ENCODE measurements around the gene KRR1.
"Not testable (repeated sequence)": the region's sequence is repeated elsewhere in the genome, so short reads cannot be mapped to it uniquely, and the experiment has no call there.

The KRR1 gene

GRCh38 chr12:75477137-75477536, 34.3 kb downstream of the KRR1 start:
- DNase-seq (ENCODE audit: low read depth, low spot score) = no peak

GRCh38 chr12:75476071-75476470, 35.3 kb downstream of the KRR1 start:
- DNase-seq (ENCODE audit: low read depth, low spot score) = no peak

GRCh38 chr12:75474116-75474515, 37.3 kb downstream of the KRR1 start:
- no peak for DNase-seq (ENCODE audit: low read depth, low spot score)

- no peak for DNase-seq (ENCODE audit: low read depth, low spot score)
Measured at GRCh38 chr12:75471902-75472890, 39.2 kb downstream of the KRR1 start.

- no peak for DNase-seq (ENCODE audit: low read depth, low spot score)
Measured at GRCh38 chr12:75460204-75460603, 51.2 kb downstream of the KRR1 start.

- no peak for DNase-seq (ENCODE audit: low read depth, low spot score)
Measured at GRCh38 chr12:75459755-75460154, 51.7 kb downstream of the KRR1 start.

- not testable (repeated sequence) for DNase-seq (ENCODE audit: low read depth, low spot score)
Measured at GRCh38 chr12:75457866-75458265, 53.5 kb downstream of the KRR1 start.

- DNase-seq (ENCODE audit: low read depth, low spot score) = no peak
Measured at GRCh38 chr12:75457191-75457590, 54.2 kb downstream of the KRR1 start.

GRCh38 chr12:75455839-75456238, 55.6 kb downstream of the KRR1 start:
- no peak for DNase-seq (ENCODE audit: low read depth, low spot score)

GRCh38 chr12:75452675-75453330, 58.6 kb downstream of the KRR1 start:
- DNase-seq (ENCODE audit: low read depth, low spot score) = no peak

- no peak for DNase-seq (ENCODE audit: low read depth, low spot score)
Measured at GRCh38 chr12:75447691-75448393, 63.6 kb downstream of the KRR1 start.

- DNase-seq (ENCODE audit: low read depth, low spot score) = no peak
Measured at GRCh38 chr12:75446857-75447256, 64.6 kb downstream of the KRR1 start.

GRCh38 chr12:75445137-75445507, 66.3 kb downstream of the KRR1 start:
- DNase-seq (ENCODE audit: low read depth, low spot score) = not testable (repeated sequence)

- DNase-seq (ENCODE audit: low read depth, low spot score) = no peak
Measured at GRCh38 chr12:75444429-75445136, 66.8 kb downstream of the KRR1 start.

GRCh38 chr12:75443709-75444108, 67.7 kb downstream of the KRR1 start:
- DNase-seq (ENCODE audit: low read depth, low spot score) = no peak

GRCh38 chr12:75442454-75442853, 69.0 kb downstream of the KRR1 start:
- DNase-seq (ENCODE audit: low read depth, low spot score) = not testable (repeated sequence)

- not testable (repeated sequence) for DNase-seq (ENCODE audit: low read depth, low spot score)
Measured at GRCh38 chr12:75441687-75442449, 69.5 kb downstream of the KRR1 start.

Measured in brain pericyte (primary cell).